SK-N-SH (cell line): Measurements from ENCODE around the gene SUPT4H1. TPM values are rescaled to one million over a fixed set of nuclear protein-coding genes. Genes with fewer than 3 reads are reported as not detected.

Source experiments
- CTCF ChIA-PET: fragments of 300-600, 350-600 bp; formaldehyde crosslinking; extraction: SDS; loops from one replicate; lab custom pipeline; 2021; lab: Yijun Ruan, JAX
- POLR2A ChIA-PET: fragments of 350-600 bp; sonication (Branson Sonifier 250); formaldehyde crosslinking; extraction: SDS; loops from one replicate; lab custom pipeline; 2020; ENCODE audit warnings: antibody characterized with exemption, inconsistent platforms; lab: Yijun Ruan, JAX
- DNase-seq: peaks from one replicate; pipeline ENCODE4 v3.0.0; 2012
- H2AFZ ChIP-seq: fragments of 200-600 bp; sonication (generic); 2 replicates; pipeline ENCODE4 v1.8.1; 2016; ENCODE audit warnings: antibody characterized with exemption, mild to moderate bottlenecking, low read depth
- H3F3A ChIP-seq: fragments of 200-600 bp; sonication (generic); replicated peaks from 2 replicates; pipeline ENCODE3; 2016; ENCODE audit warnings: antibody characterized with exemption, mild to moderate bottlenecking; ENCODE audit not compliant: insufficient read depth
- H3K27ac ChIP-seq, 2 experiments: fragments of 200-500 bp in 1 of 2; fragments of 200-600 bp in 1 of 2; sonication (Bioruptor generic) in 1 of 2; sonication (generic), shearing (Covaris generic) in 1 of 2; 2 replicates each; pipeline versions ENCODE4 v1.5.1 to v1.6.1; 2014 to 2016; ENCODE audit warnings: low read depth in 2 of 2, inconsistent platforms in 1 of 2, low read length in 1 of 2, mild to moderate bottlenecking in 1 of 2, mixed read lengths in 1 of 2
- H3K27me3 ChIP-seq: fragments of 200-600 bp; sonication (generic), shearing (Covaris generic); 2 replicates; pipeline ENCODE4 v1.6.1; 2016; ENCODE audit warnings: mixed run types; ENCODE audit not compliant: insufficient read depth
- H3K36me3 ChIP-seq, 2 experiments: fragments of 200-500 bp in 1 of 2; fragments of 200-600 bp in 1 of 2; sonication (Bioruptor generic) in 1 of 2; sonication (generic) in 1 of 2; replicated peaks in 1 of 2; 2 replicates each; pipeline versions ENCODE3 to v1.5.1; 2014 to 2016; ENCODE audit warnings: low read length in 1 of 2, mild to moderate bottlenecking in 1 of 2; ENCODE audit not compliant: insufficient read depth in 2 of 2, control insufficient read depth in 1 of 2
- H3K4me1 ChIP-seq, 2 experiments: fragments of 200-500 bp in 1 of 2; fragments of 200-600 bp in 1 of 2; sonication (Bioruptor generic) in 1 of 2; sonication (generic), shearing (Covaris generic) in 1 of 2; 2 replicates each; pipeline versions ENCODE4 v1.5.1 to v1.6.1; 2014 to 2016; ENCODE audit warnings: low read depth in 1 of 2, low read length in 1 of 2, mixed run types in 1 of 2; ENCODE audit not compliant: insufficient read depth in 2 of 2, control insufficient read depth in 1 of 2
- H3K4me2 ChIP-seq: fragments of 200-600 bp; sonication (generic), shearing (Covaris generic); 2 replicates; pipeline ENCODE4 v1.6.1; 2017; ENCODE audit warnings: mixed run types
- H3K4me3 ChIP-seq, 2 experiments: fragments of 200-500 bp in 1 of 2; fragments of 200-600 bp in 1 of 2; sonication (Bioruptor generic) in 1 of 2; sonication (generic), shearing (Covaris generic) in 1 of 2; 2 replicates each; pipeline versions ENCODE4 v1.5.1 to v1.8.1; 2014 to 2016; ENCODE audit warnings: low read depth in 2 of 2, inconsistent platforms in 1 of 2, low read length in 1 of 2, mild to moderate bottlenecking in 1 of 2, mixed read lengths in 1 of 2, moderate library complexity in 1 of 2
- H3K79me2 ChIP-seq: fragments of 200-600 bp; sonication (generic); 2 replicates; pipeline ENCODE4 v1.8.1; 2017; ENCODE audit warnings: mild to moderate bottlenecking; ENCODE audit not compliant: insufficient read depth
- H3K9ac ChIP-seq: fragments of 200-600 bp; sonication (generic); 2 replicates; pipeline ENCODE4 v1.6.1; 2017; ENCODE audit warnings: mixed run types
- H3K9me2 ChIP-seq: fragments of 200-600 bp; sonication (generic); 2 replicates; pipeline ENCODE4 v1.6.1; 2017; ENCODE audit warnings: mixed run types
- H3K9me3 ChIP-seq: fragments of 200-600 bp; sonication (generic); 2 replicates; pipeline ENCODE4 v1.6.1; 2017; ENCODE audit warnings: mixed run types, mild to moderate bottlenecking, moderate library complexity
- H4K20me1 ChIP-seq: fragments of 200-600 bp; sonication (generic); 2 replicates; pipeline ENCODE4 v1.6.1; 2017; ENCODE audit warnings: mild to moderate bottlenecking, mixed run types; ENCODE audit not compliant: insufficient read depth
- ELF1 ChIP-seq: IDR thresholded peaks from 2 replicates; pipeline ENCODE4 v1.4.0; 2012
- EZH2phosphoT487 ChIP-seq: fragments of 200-600 bp; sonication (generic); IDR thresholded peaks from 2 replicates; pipeline ENCODE4 v1.6.1; 2017; ENCODE audit warnings: low read depth, mixed run types, mild to moderate bottlenecking, antibody characterized with exemption, moderate library complexity, borderline replicate concordance
- FOSL2 ChIP-seq: IDR thresholded peaks from 2 replicates; pipeline ENCODE4 v1.4.0; 2012; ENCODE audit warnings: low read depth, mild to moderate bottlenecking, moderate library complexity, borderline replicate concordance
- GABPA ChIP-seq: IDR thresholded peaks from 2 replicates; pipeline ENCODE4 v1.4.0; 2012; ENCODE audit warnings: low read depth, mild to moderate bottlenecking
- GATA2 ChIP-seq: sonication (generic); formaldehyde crosslinking; IDR thresholded peaks from 2 replicates; pipeline ENCODE4 v1.5.0; 2020; ENCODE audit warnings: mild to moderate bottlenecking, missing genetic modification reagents
- MXI1 ChIP-seq: IDR thresholded peaks from 2 replicates; pipeline ENCODE4 v1.6.1; 2012; ENCODE audit warnings: mild to moderate bottlenecking, low read depth, low read length, improper control_type of control experiment
- NFIC ChIP-seq: IDR thresholded peaks from 2 replicates; pipeline ENCODE4 v1.4.0; 2012; ENCODE audit warnings: borderline replicate concordance
- RCOR1 ChIP-seq: fragments of 150-350 bp; IDR thresholded peaks from 2 replicates; pipeline ENCODE4 v1.6.1; 2017; ENCODE audit warnings: antibody characterized with exemption, low read length
- SMC3 ChIP-seq: IDR thresholded peaks from 2 replicates; pipeline ENCODE4 v1.6.1; 2012; ENCODE audit warnings: low read depth, low read length, improper control_type of control experiment
- WGBS: methylation state at CpG from one replicate; pipeline ENCODE4 v1.1.6; 2017; ENCODE audit warnings: low lambda C conversion rate; 5-methylcytosine and 5-hydroxymethylcytosine counted together
- polyA plus RNA-seq, 3 experiments: library from polyadenylated mRNA; depleted of rRNA; stranded (reverse); fragments of >200 nt; gene quantifications; 2 replicates each; pipeline ENCODE4 v1.2.3, GENCODE V29; 2012
- TF ChIP-seq, protein P1 (sequence below): fragments of 200-600 bp; sonication (generic); IDR thresholded peaks from 2 replicates; pipeline ENCODE4 v1.6.1; 2017; ENCODE audit warnings: antibody characterized with exemption, mild to moderate bottlenecking, moderate library complexity
- TF ChIP-seq, protein P2 (sequence below): fragments of 150-350 bp; IDR thresholded peaks from 2 replicates; pipeline ENCODE4 v1.6.1; 2016; ENCODE audit warnings: mild to moderate bottlenecking, low read depth, low read length

The SUPT4H1 gene
- polyA plus RNA-seq, 1 of the 3 experiments (the other 2 are of a cell fraction), result 165 TPM

DNA sequence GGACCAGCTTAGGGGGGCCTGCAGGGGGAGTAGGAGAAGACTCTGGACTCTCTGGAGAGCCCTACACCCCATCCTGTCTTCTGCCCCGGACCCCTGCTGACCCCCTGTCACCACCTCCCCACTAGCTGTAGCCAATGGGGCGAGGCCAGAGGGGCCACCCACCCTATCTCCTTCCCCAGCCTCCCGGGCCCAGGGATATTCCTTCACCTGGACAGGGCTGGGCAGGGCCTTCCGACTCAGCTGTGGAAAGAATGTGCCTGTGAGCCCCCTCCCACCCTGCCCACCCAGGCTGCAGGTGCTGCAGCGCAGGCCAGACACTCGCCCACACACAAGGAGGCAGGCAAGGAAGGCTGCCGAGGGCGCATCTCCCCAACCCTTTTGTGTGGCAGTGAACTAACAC lies 46.4 kb downstream of the SUPT4H1 start:
- H3K4me2 ChIP-seq, result no peak overlapping the region
- ChIA-PET POLR2A (interaction anchor here (1.9 kb wide), 1 partner anchor 47 kb away, joined by 4 read pairs; the partner anchor contains the start of gene SUPT4H1), CTCF (interaction anchor here (1.1 to 3.4 kb wide), 14 partner anchors 9 to 158 kb away, joined by 3 to 29 read pairs (median 6); partner anchors contain the start of gene RNF43)
- H3F3A ChIP-seq, result no peaks in the 10 kb centered on the region
- H3K4me3 ChIP-seq, result no peak overlapping the region
- no peak for DNase-seq
- 63% methylated on average over 8 of the region's 8 CpGs for WGBS
- no peak overlapping the region for H3K27ac ChIP-seq
- H3K79me2 ChIP-seq, result no peaks in the 10 kb centered on the region
- no peak for TF ChIP-seq EZH2phosphoT487
- TF ChIP-seq, protein P1, sequence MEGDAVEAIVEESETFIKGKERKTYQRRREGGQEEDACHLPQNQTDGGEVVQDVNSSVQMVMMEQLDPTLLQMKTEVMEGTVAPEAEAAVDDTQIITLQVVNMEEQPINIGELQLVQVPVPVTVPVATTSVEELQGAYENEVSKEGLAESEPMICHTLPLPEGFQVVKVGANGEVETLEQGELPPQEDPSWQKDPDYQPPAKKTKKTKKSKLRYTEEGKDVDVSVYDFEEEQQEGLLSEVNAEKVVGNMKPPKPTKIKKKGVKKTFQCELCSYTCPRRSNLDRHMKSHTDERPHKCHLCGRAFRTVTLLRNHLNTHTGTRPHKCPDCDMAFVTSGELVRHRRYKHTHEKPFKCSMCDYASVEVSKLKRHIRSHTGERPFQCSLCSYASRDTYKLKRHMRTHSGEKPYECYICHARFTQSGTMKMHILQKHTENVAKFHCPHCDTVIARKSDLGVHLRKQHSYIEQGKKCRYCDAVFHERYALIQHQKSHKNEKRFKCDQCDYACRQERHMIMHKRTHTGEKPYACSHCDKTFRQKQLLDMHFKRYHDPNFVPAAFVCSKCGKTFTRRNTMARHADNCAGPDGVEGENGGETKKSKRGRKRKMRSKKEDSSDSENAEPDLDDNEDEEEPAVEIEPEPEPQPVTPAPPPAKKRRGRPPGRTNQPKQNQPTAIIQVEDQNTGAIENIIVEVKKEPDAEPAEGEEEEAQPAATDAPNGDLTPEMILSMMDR, result no peak
- no peak for TF ChIP-seq MXI1
- TF ChIP-seq GATA2 (CRISPR knock-in tag), result no peak
- TF ChIP-seq, protein P2, sequence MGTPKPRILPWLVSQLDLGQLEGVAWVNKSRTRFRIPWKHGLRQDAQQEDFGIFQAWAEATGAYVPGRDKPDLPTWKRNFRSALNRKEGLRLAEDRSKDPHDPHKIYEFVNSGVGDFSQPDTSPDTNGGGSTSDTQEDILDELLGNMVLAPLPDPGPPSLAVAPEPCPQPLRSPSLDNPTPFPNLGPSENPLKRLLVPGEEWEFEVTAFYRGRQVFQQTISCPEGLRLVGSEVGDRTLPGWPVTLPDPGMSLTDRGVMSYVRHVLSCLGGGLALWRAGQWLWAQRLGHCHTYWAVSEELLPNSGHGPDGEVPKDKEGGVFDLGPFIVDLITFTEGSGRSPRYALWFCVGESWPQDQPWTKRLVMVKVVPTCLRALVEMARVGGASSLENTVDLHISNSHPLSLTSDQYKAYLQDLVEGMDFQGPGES, result no peak
- TF ChIP-seq GABPA, result no peak
- TF ChIP-seq NFIC, result no peak
- no peak for TF ChIP-seq SMC3
- no peak for TF ChIP-seq ELF1
- H3K9ac ChIP-seq, result no peak overlapping the region
- no peaks in the 10 kb centered on the region for H3K9me2 ChIP-seq
- H4K20me1 ChIP-seq, result no peaks in the 10 kb centered on the region
- peaks cover 11% of the 10 kb centered on the region; the same call in 1 of the 2 replicates for H3K27me3 ChIP-seq
- H2AFZ ChIP-seq, result no peak overlapping the region
- H3K9me3 ChIP-seq, result no peaks in the 10 kb centered on the region
- peaks cover 0 to 3% of the 10 kb centered on the region in 2 experiments; a peak in 1 of 4 replicates for H3K4me1 ChIP-seq
- H3K36me3 ChIP-seq, result no peaks in the 10 kb centered on the region

DNA sequence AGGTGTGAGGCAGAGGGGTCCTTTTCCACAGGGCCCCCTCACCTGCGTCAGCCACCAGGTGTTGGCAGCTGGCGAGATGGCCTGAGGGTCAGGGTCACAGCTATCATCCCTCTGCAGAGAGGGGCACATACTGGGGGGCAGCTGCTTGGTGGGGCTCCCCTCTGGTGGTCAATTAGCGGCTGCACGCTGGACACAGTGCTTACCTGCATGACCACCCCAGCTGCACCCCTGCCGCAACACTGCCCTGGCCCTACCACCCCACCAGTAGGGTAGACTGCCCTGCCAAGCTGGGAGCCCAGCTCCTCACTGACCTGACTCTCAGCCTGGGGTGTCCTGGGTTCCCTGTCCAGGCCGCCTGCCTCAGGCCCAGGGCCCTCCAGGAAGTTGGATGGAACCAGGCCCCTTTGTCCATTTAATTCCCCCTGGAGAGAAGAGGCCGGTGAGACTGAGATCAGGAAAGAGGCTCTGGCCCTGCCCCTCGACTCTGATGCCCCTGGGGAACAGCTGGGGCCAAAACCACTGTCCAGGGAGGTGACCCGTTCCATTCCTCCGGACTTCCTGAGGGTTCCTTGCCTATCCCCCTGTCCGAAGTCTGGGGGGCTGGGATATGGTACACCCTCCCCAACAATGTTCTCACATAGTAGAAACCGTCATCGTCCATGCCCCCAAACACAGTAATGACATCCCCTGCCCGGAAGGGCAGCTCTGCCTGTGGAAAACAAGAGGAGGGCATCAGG lies 47.1 kb downstream of the SUPT4H1 start:
- H3K4me2 ChIP-seq, result no peak overlapping the region
- H3K9me3 ChIP-seq, result no peaks in the 10 kb centered on the region
- no peak overlapping the region for H3K27ac ChIP-seq
- no peaks in the 10 kb centered on the region for H3K36me3 ChIP-seq
- peak; percentile 30 for DNase-seq
- no peak for TF ChIP-seq FOSL2
- TF ChIP-seq RCOR1, result no peak
- TF ChIP-seq, all 33 proteins: peak for 0
- Histone ChIP-seq H3K9ac (no peak overlapping the region), H3K4me3 (no peak overlapping the region), H3F3A (no peaks in the 10 kb centered on the region), H3K79me2 (no peaks in the 10 kb centered on the region), H3K4me1 (peaks cover 0 to 3% of the 10 kb centered on the region in 2 experiments; a peak in 1 of 4 replicates), H2AFZ (no peak overlapping the region), H4K20me1 (no peaks in the 10 kb centered on the region), H3K27me3 (peaks cover 11% of the 10 kb centered on the region; the same call in 1 of the 2 replicates), H3K9me2 (no peaks in the 10 kb centered on the region)
- whole genome bisulfite sequencing, result 45% methylated on average over 9 of the region's 14 CpGs
- CTCF ChIA-PET, result interaction anchor here (0.5 to 3.8 kb wide), 37 partner anchors 8 to 700 kb away, joined by 3 to 29 read pairs (median 4); partner anchors contain the start of genes MPO and RNF43
- POLR2A ChIA-PET, result interaction anchor here (1.9 kb wide), 1 partner anchor 48 kb away, joined by 4 read pairs; the partner anchor contains the start of gene SUPT4H1
